NCI-H2029 treated with DMSO at 0.1 percent for 48 hours (cell line): ENCODE results near the gene HACE1.

Experiments used
- DNase-seq: peaks from one replicate; lab custom pipeline; 2025; lab: John Stamatoyannopoulos, UW

HACE1 gene

GRCh38 chr6:104688283-104688969, 171.3 kb downstream of the HACE1 start:
- DNase-seq = no peak

- no peak for DNase-seq
Measured at GRCh38 chr6:104686550-104687175, 173.1 kb downstream of the HACE1 start.

- DNase-seq = no peak
Measured at GRCh38 chr6:104685871-104686549, 173.7 kb downstream of the HACE1 start.

- DNase-seq = no peak
Measured at GRCh38 chr6:104684911-104685415, 174.8 kb downstream of the HACE1 start.

DNA sequence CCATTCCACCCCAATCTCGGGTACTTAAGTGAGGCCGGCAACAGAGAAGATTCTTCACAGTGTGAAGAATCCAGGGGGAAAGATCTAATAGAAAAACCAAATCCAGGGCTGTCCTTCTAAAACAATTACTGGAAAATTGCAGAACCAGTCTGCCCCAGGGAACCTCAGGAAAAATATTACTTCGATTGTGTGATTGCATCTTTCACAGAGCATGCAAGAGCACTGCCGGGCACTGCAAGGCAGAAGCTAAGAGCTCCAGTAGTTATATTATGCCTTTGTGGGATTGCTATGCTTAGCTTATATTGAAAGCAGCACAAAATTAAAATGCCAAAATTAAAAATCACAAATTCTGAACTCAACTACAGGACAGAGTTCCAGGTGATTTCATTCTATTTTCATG, 175.9 kb downstream of the HACE1 start:
- no peak for DNase-seq

GRCh38 chr6:104682722-104683643, 176.7 kb downstream of the HACE1 start:
- DNase-seq = peak; percentile 33

GRCh38 chr6:104680539-104680938, 179.2 kb downstream of the HACE1 start:
- no peak for DNase-seq

DNA sequence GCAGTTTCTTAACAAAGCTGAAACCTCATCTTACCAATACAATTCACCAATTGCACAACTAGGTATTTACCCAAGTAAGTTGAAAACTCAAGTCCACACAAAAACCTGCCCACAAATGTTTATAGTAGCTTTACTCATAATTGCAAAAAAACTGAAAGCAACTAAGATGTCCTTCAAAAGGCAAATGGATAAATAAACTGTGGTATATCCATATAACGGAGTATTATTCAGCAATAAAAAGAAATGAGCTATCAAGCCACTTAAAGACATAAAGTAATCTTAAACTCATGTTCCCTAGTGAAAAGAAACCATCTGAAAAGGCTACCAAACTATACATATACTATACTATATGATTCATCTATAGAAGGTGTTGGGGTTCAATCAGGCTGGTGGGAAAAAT, 179.7 kb downstream of the HACE1 start:
- DNase-seq = no peak
